Measurements from ENCODE around the gene MMP14. TPM values are rescaled to one million over a fixed set of nuclear protein-coding genes. Genes with fewer than 3 reads are reported as not detected.
"Not testable (repeated sequence)": the region's sequence is repeated elsewhere in the genome, so short reads cannot be mapped to it uniquely, and the experiment has no call there.

MMP14 gene
- total and polyA plus RNA-seq, 12 donors = 15.5 to 161 (median 71.1) TPM

- intact Hi-C loops (cut with DNase I) = no loop called here
Measured at GRCh38 chr14:22802860-22803686, 33.3 kb upstream of the MMP14 start.

GRCh38 chr14:22803687-22803974 is 32.8 kb upstream of the MMP14 start:
- H3K36me3 ChIP-seq (replicated peaks in 1 of 2) = no peaks in the 10 kb centered on the region
- no peaks in the 10 kb centered on the region for H3K27me3 ChIP-seq
- H3K27ac ChIP-seq = no peak overlapping the region
- no peak for TF ChIP-seq CTCF (IDR thresholded peaks at IDR 0.05)
- TF ChIP-seq POLR2A (IDR thresholded peaks at IDR 0.05) = no peak
- intact Hi-C loops (cut with DNase I) = no loop called here
- H3K9me3 ChIP-seq (replicated peaks in 1 of 3) = no peaks in the 10 kb centered on the region
- no peaks in the 10 kb centered on the region for H3K4me1 ChIP-seq (replicated peaks in 1 of 2)
- WGBS, 4 donors = 79 to 89% (median 85%) methylated on average over 3 of the region's 3 CpGs
- H3K4me3 ChIP-seq = no peak overlapping the region
- DNase-seq = no peak

More at GRCh38 chr14:22802860-22803686, 33.3 kb upstream of the MMP14 start:
- Histone ChIP-seq H3K27ac (no peak overlapping the region), H3K4me3 (no peak overlapping the region), H3K27me3 (no peaks in the 10 kb centered on the region), H3K36me3 (replicated peaks in 1 of 2) (no peaks in the 10 kb centered on the region), H3K4me1 (replicated peaks in 1 of 2) (no peaks in the 10 kb centered on the region), H3K9me3 (replicated peaks in 1 of 3) (no peaks in the 10 kb centered on the region)
- no peak for DNase-seq
- 76 to 81% (median 80%) methylated on average over 12 of the region's 12 CpGs for whole genome bisulfite sequencing, 4 donors
- TF ChIP-seq CTCF (IDR thresholded peaks at IDR 0.05) (no peak), POLR2A (IDR thresholded peaks at IDR 0.05) (no peak)

GRCh38 chr14:22805235-22805634 is 31.1 kb upstream of the MMP14 start:
- intact Hi-C loops (cut with DNase I); H3K4me1 ChIP-seq (replicated peaks in 1 of 2); DNase-seq; H3K27me3 ChIP-seq; H3K9me3 ChIP-seq (replicated peaks in 1 of 3); H3K27ac ChIP-seq; H3K36me3 ChIP-seq (replicated peaks in 1 of 2); H3K4me3 ChIP-seq: not testable (repeated sequence)
- WGBS, 4 donors = 79 to 96% (median 89%) methylated on average over 4 of the region's 4 CpGs

- Histone ChIP-seq H3K27ac (no peak overlapping the region), H3K9me3 (replicated peaks in 1 of 3) (no peaks in the 10 kb centered on the region), H3K36me3 (replicated peaks in 1 of 2) (no peaks in the 10 kb centered on the region), H3K4me3 (no peak overlapping the region), H3K27me3 (no peaks in the 10 kb centered on the region), H3K4me1 (replicated peaks in 1 of 2) (no peaks in the 10 kb centered on the region)
- intact Hi-C loops (cut with DNase I) = no loop called here
- 73 to 81% (median 79%) methylated on average over 13 of the region's 13 CpGs for WGBS, 4 donors
- TF ChIP-seq POLR2A (IDR thresholded peaks at IDR 0.05) (no peak), CTCF (IDR thresholded peaks at IDR 0.05) (no peak)
- no peak for DNase-seq
Measured at GRCh38 chr14:22807432-22808087, 28.8 kb upstream of the MMP14 start.

All from adrenal gland (tissue), 12 donors.